Small intestine (tissue), 7 donors: ENCODE results near the gene BOK. TPM values are rescaled to one million over a fixed set of nuclear protein-coding genes. Genes with fewer than 3 reads are reported as not detected.
"Not testable (repeated sequence)": the region's sequence is repeated elsewhere in the genome, so short reads cannot be mapped to it uniquely, and the experiment has no call there.

ENCODE experiments used
- DNase-seq, 2 donors: peaks; one replicate each; pipeline versions ENCODE4 v3.0.0 to v3.0.0-alpha.2; 2013
- FAIRE-seq: peaks from 2 replicates; lab custom pipeline; 2012; peaks lifted over from hg19 to GRCh38; lab: Jason Lieb, UNC
- H3K27ac ChIP-seq, 3 donors: one replicate each; pipeline ENCODE4 v1.5.1; 2013; ENCODE audit warnings: low read length in 2 of 3, mild to moderate bottlenecking in 2 of 3, control low read depth in 1 of 3, inconsistent platforms in 1 of 3, low read depth in 1 of 3, moderate library complexity in 1 of 3
- H3K27me3 ChIP-seq, 3 donors: one replicate each; pipeline ENCODE4 v1.6.1; 2013; ENCODE audit warnings: low read length in 3 of 3, inconsistent platforms in 1 of 3; ENCODE audit not compliant: control insufficient read depth in 3 of 3, insufficient read depth in 3 of 3
- H3K36me3 ChIP-seq, 3 donors: one replicate each; pipeline ENCODE4 v1.6.1; 2013; ENCODE audit warnings: low read length in 3 of 3, inconsistent platforms in 1 of 3, low read depth in 1 of 3, mild to moderate bottlenecking in 1 of 3, moderate library complexity in 1 of 3; ENCODE audit not compliant: control insufficient read depth in 3 of 3, insufficient read depth in 2 of 3
- H3K4me1 ChIP-seq, 3 donors: one replicate each; pipeline ENCODE4 v1.6.1; 2013; ENCODE audit warnings: low read length in 2 of 3, inconsistent platforms in 1 of 3, low read depth in 1 of 3, mild to moderate bottlenecking in 1 of 3, moderate library complexity in 1 of 3; ENCODE audit not compliant: control insufficient read depth in 3 of 3, insufficient read depth in 2 of 3
- H3K4me3 ChIP-seq, 3 donors: one replicate each; pipeline ENCODE4 v1.5.1; 2013; ENCODE audit warnings: low read length in 3 of 3, control low read depth in 1 of 3, inconsistent platforms in 1 of 3, low read depth in 1 of 3, mild to moderate bottlenecking in 1 of 3, moderate library complexity in 1 of 3
- H3K9me3 ChIP-seq, 2 donors: one replicate each; pipeline ENCODE4 v1.6.1; 2013; ENCODE audit warnings: low read depth in 1 of 2, low read length in 1 of 2; ENCODE audit not compliant: control insufficient read depth in 2 of 2, insufficient read depth in 1 of 2
- WGBS, 3 donors: extraction: QIAGEN DNeasy Blood & Tissue Kit; methylation state at CpG; one replicate each; pipeline ENCODE4 v1.1.7; 2013; 5-methylcytosine and 5-hydroxymethylcytosine counted together
- polyA plus RNA-seq, 4 donors: library from polyadenylated mRNA; stranded (reverse) in 3 of 4; unstranded in 1 of 4; fragments of 200-250 nt in 3 of 4; fragments of 120-200 nt in 1 of 4; gene quantifications; one replicate each; pipeline versions ENCODE4 v1.2.1 to v1.2.3, GENCODE V29; 2013
- donor health status: healthy with polysubstance abuse.
- donor health status: control.
- donor health status: control.
- donor health status: Bipolar disorder and iron deficiency.
- donor health status: healthy.

BOK gene
- polyA plus RNA-seq, 4 donors: 4.5 to 15.5 (median 9.9) TPM

- H3K27me3 ChIP-seq: peaks cover 0 to 6% (median 2%) of the 10 kb centered on the region in 3 donors
- no peaks in the 10 kb centered on the region for H3K9me3 ChIP-seq
- FAIRE-seq: no peak
- peaks cover under 1 to 5% (median 3%) of the 10 kb centered on the region in 3 donors for H3K4me1 ChIP-seq
- 79 to 92% (median 86%) methylated on average over 29 to 36 of the region's 36 CpGs for WGBS, 3 donors
- peaks cover 0 to 13% (median 0%) of the 10 kb centered on the region in 3 donors for H3K36me3 ChIP-seq
- no peak for DNase-seq
- no peak overlapping the region for H3K27ac ChIP-seq
- no peak overlapping the region for H3K4me3 ChIP-seq
These were observed 6.3 kb downstream of the BOK start for GRCh38 chr2:241564596-241565410.

- no peak for FAIRE-seq
- 73 to 78% (median 76%) methylated on average over 10 of the region's 10 CpGs for WGBS, 3 donors
These were observed 6.9 kb downstream of the BOK start for GRCh38 chr2:241565411-241565810.

GRCh38 chr2:241566021-241566420 lies 7.5 kb downstream of the BOK start:
- H3K27ac ChIP-seq, H3K4me3 ChIP-seq, H3K4me1 ChIP-seq, H3K27me3 ChIP-seq, H3K9me3 ChIP-seq, DNase-seq, FAIRE-seq: not testable (repeated sequence)
- WGBS, 3 donors: 88 to 96% (median 92%) methylated on average over 11 of the region's 11 CpGs
- H3K36me3 ChIP-seq: peaks cover 0 to 14% (median 0%) of the 10 kb centered on the region in 3 donors

More at GRCh38 chr2:241565411-241565810, 6.9 kb downstream of the BOK start:
- no peak overlapping the region for H3K27ac ChIP-seq
- peaks cover 0 to 3% (median 0%) of the 10 kb centered on the region in 3 donors for H3K4me1 ChIP-seq
- no peak for DNase-seq
- no peaks in the 10 kb centered on the region for H3K9me3 ChIP-seq
- no peaks in the 10 kb centered on the region for H3K27me3 ChIP-seq
- H3K36me3 ChIP-seq: peaks cover 0 to 13% (median 0%) of the 10 kb centered on the region in 3 donors
- H3K4me3 ChIP-seq: no peak overlapping the region

GRCh38 chr2:241566468-241566867 lies 7.9 kb downstream of the BOK start:
- DNase-seq (no peak), FAIRE-seq (no peak)
- H3K4me1 ChIP-seq: peaks cover 0 to 3% (median 0%) of the 10 kb centered on the region in 3 donors
- no peak overlapping the region for H3K27ac ChIP-seq
- H3K27me3 ChIP-seq: no peaks in the 10 kb centered on the region
- H3K9me3 ChIP-seq: no peaks in the 10 kb centered on the region
- no peak overlapping the region for H3K4me3 ChIP-seq
- H3K36me3 ChIP-seq: peaks cover 0 to 18% (median 0%) of the 10 kb centered on the region in 3 donors
- 71 to 90% (median 78%) methylated on average over 7 of the region's 7 CpGs for WGBS, 3 donors

- not testable (repeated sequence) for H3K27ac ChIP-seq
- 92 to 94% (median 93%) methylated on average over 12 to 15 of the region's 15 CpGs for WGBS, 3 donors
These were observed 8.7 kb downstream of the BOK start for GRCh38 chr2:241567266-241567665.

GRCh38 chr2:241567776-241568175 lies 9.2 kb downstream of the BOK start:
- H3K27ac ChIP-seq: no peak overlapping the region
- H3K36me3 ChIP-seq: peaks cover 0 to 24% (median 0%) of the 10 kb centered on the region in 3 donors
- no peak for FAIRE-seq
- H3K4me1 ChIP-seq: no peaks in the 10 kb centered on the region
- no peak for DNase-seq
- H3K9me3 ChIP-seq: no peaks in the 10 kb centered on the region
- H3K27me3 ChIP-seq: no peaks in the 10 kb centered on the region
- H3K4me3 ChIP-seq: no peak overlapping the region
- 93 to 96% (median 94%) methylated on average over 8 of the region's 8 CpGs for WGBS, 3 donors

More at GRCh38 chr2:241567266-241567665, 8.7 kb downstream of the BOK start:
- not testable (repeated sequence) for DNase-seq, H3K9me3 ChIP-seq, FAIRE-seq, H3K4me3 ChIP-seq, H3K4me1 ChIP-seq, H3K27me3 ChIP-seq
- peaks cover 0 to 26% (median 0%) of the 10 kb centered on the region in 3 donors for H3K36me3 ChIP-seq

- H3K9me3 ChIP-seq: no peaks in the 10 kb centered on the region
- FAIRE-seq: no peak
- 80 to 96% (median 93%) methylated on average over 4 of the region's 4 CpGs for WGBS, 3 donors
These were observed 10.2 kb downstream of the BOK start for GRCh38 chr2:241568726-241569125.

GRCh38 chr2:241569831-241570281 lies 11.3 kb downstream of the BOK start:
- Histone ChIP-seq H3K36me3 (peaks cover 0 to 38% (median 0%) of the 10 kb centered on the region in 3 donors), H3K27me3 (no peaks in the 10 kb centered on the region), H3K9me3 (no peaks in the 10 kb centered on the region), H3K4me3 (no peak overlapping the region), H3K4me1 (no peaks in the 10 kb centered on the region), H3K27ac (no peak overlapping the region)
- no peak for DNase-seq
- WGBS, 3 donors: 92 to 95% (median 92%) methylated on average over 23 of the region's 23 CpGs
- no peak for FAIRE-seq

More at GRCh38 chr2:241568726-241569125, 10.2 kb downstream of the BOK start:
- no peaks in the 10 kb centered on the region for H3K4me1 ChIP-seq
- no peak overlapping the region for H3K27ac ChIP-seq
- no peak for DNase-seq
- peaks cover 0 to 29% (median 0%) of the 10 kb centered on the region in 3 donors for H3K36me3 ChIP-seq
- H3K27me3 ChIP-seq: no peaks in the 10 kb centered on the region
- H3K4me3 ChIP-seq: no peak overlapping the region
